GM10248 (cell line): ENCODE measurements around the gene PDE4B.

Experiments
- CTCF ChIA-PET: fragments of 300-600 bp; sonication (Branson Sonifier 250); formaldehyde crosslinking; extraction: SDS; loops from one replicate; lab custom pipeline; 2021; ENCODE audit warnings: antibody characterized with exemption; lab: Yijun Ruan, JAX
- POLR2A ChIA-PET: fragments of 350-650 bp; sonication (Branson Sonifier 250); formaldehyde crosslinking; extraction: SDS; loops from one replicate; lab custom pipeline; 2020; ENCODE audit warnings: antibody characterized with exemption; lab: Yijun Ruan, JAX
- DNase-seq: peaks from one replicate; pipeline ENCODE4 v3.0.0; 2012; ENCODE audit errors: extremely low spot score
- CTCF ChIP-seq: IDR thresholded peaks from 2 replicates; pipeline ENCODE4 v1.5.1; 2012; ENCODE audit warnings: mild to moderate bottlenecking, low read depth; ENCODE audit errors: extremely low read depth, missing control alignments, control extremely low read depth

The PDE4B gene

GRCh38 chr1:65804584-65804983 is 11.9 kb downstream of the PDE4B start:
- CTCF ChIA-PET: no interaction called here

GRCh38 chr1:65812065-65812464 is 19.4 kb downstream of the PDE4B start:
- ChIA-PET CTCF (interaction anchor here (0.7 kb wide), 1 partner anchor 21 kb away, joined by 3 read pairs; no protein-coding TSS in a partner anchor), POLR2A (no interaction called here)
- peak; percentile 73 for DNase-seq

More at GRCh38 chr1:65804584-65804983, 11.9 kb downstream of the PDE4B start:
- DNase-seq: no peak
- POLR2A ChIA-PET: no interaction called here
- TF ChIP-seq CTCF: no peak

GRCh38 chr1:65813956-65814355 is 21.3 kb downstream of the PDE4B start:
- no peak for DNase-seq
- CTCF ChIA-PET: interaction anchor here (0.9 kb wide), 1 partner anchor 84 kb away, joined by 4 read pairs; no protein-coding TSS in a partner anchor
- POLR2A ChIA-PET: no interaction called here
- no peak for TF ChIP-seq CTCF

More at GRCh38 chr1:65812065-65812464, 19.4 kb downstream of the PDE4B start:
- no peak for TF ChIP-seq CTCF

- CTCF ChIA-PET: no interaction called here
- TF ChIP-seq CTCF: no peak
- no peak for DNase-seq
- POLR2A ChIA-PET: no interaction called here
These were observed 22.1 kb downstream of the PDE4B start for GRCh38 chr1:65814752-65815151.

- no peak for TF ChIP-seq CTCF
- POLR2A ChIA-PET: no interaction called here
These were observed 25.2 kb downstream of the PDE4B start for GRCh38 chr1:65817891-65818290.

GRCh38 chr1:65818966-65819365 is 26.3 kb downstream of the PDE4B start:
- no peak for TF ChIP-seq CTCF
- ChIA-PET CTCF (no interaction called here), POLR2A (no interaction called here)
- DNase-seq: no peak

More at GRCh38 chr1:65817891-65818290, 25.2 kb downstream of the PDE4B start:
- DNase-seq: no peak
- CTCF ChIA-PET: no interaction called here
